Measurements from ENCODE around the gene VEGFB.

VEGFB gene

GRCh38 chr11:64268025-64268892 is 33.9 kb downstream of the VEGFB start:
- no peak for DNase-seq (ENCODE audit: extremely low spot score)
- TF ChIP-seq BHLHE40 (IDR thresholded peaks at IDR 0.05; ENCODE audit: borderline replicate concordance) (no peak), TARDBP (IDR thresholded peaks at IDR 0.05) (no peak), HDGF (IDR thresholded peaks at IDR 0.05; ENCODE audit: borderline replicate concordance) (no peak), PKNOX1 (IDR thresholded peaks at IDR 0.05) (no peak), ARNT (IDR thresholded peaks at IDR 0.05) (no peak), FOXM1 (IDR thresholded peaks at IDR 0.05; ENCODE audit: borderline replicate concordance) (no peak), SP1 (IDR thresholded peaks at IDR 0.05) (no peak), ELF4 (IDR thresholded peaks at IDR 0.05) (no peak), CTBP1 (IDR thresholded peaks at IDR 0.05; ENCODE audit: borderline replicate concordance) (no peak), ZNF384 (IDR thresholded peaks at IDR 0.05) (no peak), NFRKB (IDR thresholded peaks at IDR 0.05) (no peak), LEF1 (IDR thresholded peaks at IDR 0.05; ENCODE audit: borderline replicate concordance) (no peak), FOXK2 (IDR thresholded peaks at IDR 0.05) (no peak), FOXA1 (IDR thresholded peaks at IDR 0.05) (no peak), L3MBTL2 (conservative IDR thresholded peaks at IDR 0.05) (no peak), SUZ12 (IDR thresholded peaks at IDR 0.05) (no peak)
- POLR2A ChIA-PET = interaction anchor here (0.8 to 5.6 kb wide), 11 partner anchors 14 to 84 kb away, joined by 3 to 81 read pairs (median 4); partner anchors contain the start of genes BAD, CATSPERZ, ESRRA and FERMT3
- CTCF ChIA-PET = interaction anchor here (0.8 to 1.7 kb wide), 5 partner anchors 16 to 87 kb away, joined by 3 to 8 read pairs (median 4); partner anchors contain the start of genes FERMT3, PLCB3, PRDX5 and TRMT112

GRCh38 chr11:64268893-64269539 is 34.6 kb downstream of the VEGFB start:
- ChIA-PET CTCF (interaction anchor here (0.8 to 3.8 kb wide), 5 partner anchors 17 to 86 kb away, joined by 3 to 66 read pairs (median 5); partner anchors contain the start of genes CATSPERZ, ESRRA, FERMT3 and PLCB3), POLR2A (interaction anchor here (0.8 to 5.6 kb wide), 12 partner anchors 11 to 104 kb away, joined by 3 to 81 read pairs (median 8); partner anchors contain the start of genes BAD, CATSPERZ, ESRRA and FERMT3)
- no peak for DNase-seq (ENCODE audit: extremely low spot score)
- no peak for TF ChIP-seq PKNOX1 (IDR thresholded peaks at IDR 0.05)
- TF ChIP-seq L3MBTL2 (conservative IDR thresholded peaks at IDR 0.05) = no peak
- TF ChIP-seq SUZ12 (IDR thresholded peaks at IDR 0.05) = no peak

- ChIA-PET POLR2A (interaction anchor here (0.6 to 5.6 kb wide), 15 partner anchors 11 to 104 kb away, joined by 3 to 81 read pairs (median 13); partner anchors contain the start of genes BAD, CATSPERZ, DNAJC4 and ESRRA), CTCF (interaction anchor here (1.2 to 3.8 kb wide), 3 partner anchors 18 to 63 kb away, joined by 3 to 66 read pairs (median 8); partner anchors contain the start of genes CATSPERZ, ESRRA, FERMT3 and PLCB3)
- DNase-seq (ENCODE audit: extremely low spot score) = peak; percentile 92
- TF ChIP-seq SUZ12 (IDR thresholded peaks at IDR 0.05) (no peak), HDGF (IDR thresholded peaks at IDR 0.05; ENCODE audit: borderline replicate concordance) (no peak), FOXM1 (IDR thresholded peaks at IDR 0.05; ENCODE audit: borderline replicate concordance) (peak; percentile 42; the same call in 1 of the 2 replicates), L3MBTL2 (conservative IDR thresholded peaks at IDR 0.05) (peak; percentile 58), ELF4 (IDR thresholded peaks at IDR 0.05) (peak; percentile 98)
Measured at GRCh38 chr11:64269540-64270220, 35.3 kb downstream of the VEGFB start.

- CTCF ChIA-PET = interaction anchor here (0.6 to 1.1 kb wide), 2 partner anchors 32 to 80 kb away, joined by 3 to 4 read pairs; no protein-coding TSS in a partner anchor
- TF ChIP-seq HDGF (IDR thresholded peaks at IDR 0.05; ENCODE audit: borderline replicate concordance) (no peak), TARDBP (IDR thresholded peaks at IDR 0.05) (no peak), BHLHE40 (IDR thresholded peaks at IDR 0.05; ENCODE audit: borderline replicate concordance) (no peak), NFRKB (IDR thresholded peaks at IDR 0.05) (no peak), FOXA1 (IDR thresholded peaks at IDR 0.05) (no peak), L3MBTL2 (conservative IDR thresholded peaks at IDR 0.05) (no peak), SP1 (IDR thresholded peaks at IDR 0.05) (no peak), ELF4 (IDR thresholded peaks at IDR 0.05) (no peak), FOXM1 (IDR thresholded peaks at IDR 0.05; ENCODE audit: borderline replicate concordance) (no peak), FOXK2 (IDR thresholded peaks at IDR 0.05) (no peak), SUZ12 (IDR thresholded peaks at IDR 0.05) (no peak), CTBP1 (IDR thresholded peaks at IDR 0.05; ENCODE audit: borderline replicate concordance) (no peak), LEF1 (IDR thresholded peaks at IDR 0.05; ENCODE audit: borderline replicate concordance) (no peak), PKNOX1 (IDR thresholded peaks at IDR 0.05) (no peak), ZNF384 (IDR thresholded peaks at IDR 0.05) (no peak)
- DNase-seq (ENCODE audit: extremely low spot score) = no peak
- POLR2A ChIA-PET = interaction anchor here (0.8 to 1.4 kb wide), 2 partner anchors 12 to 74 kb away, joined by 3 read pairs; no protein-coding TSS in a partner anchor
Measured at GRCh38 chr11:64275031-64275800, 40.8 kb downstream of the VEGFB start.
